Activated CD4-positive, alpha-beta T cell treated with anti-CD3 and anti-CD28 coated beads for 24 hours (primary cell): Measurements from ENCODE around the gene EIPR1.

Source experiments
- DNase-seq, 2 donors: peaks; one replicate each; pipeline ENCODE4 v3.0.0-alpha.2; 2020; ENCODE audit warnings: low read depth in 2 of 2

Gene EIPR1

GRCh38 chr2:3148716-3149115 is 228.9 kb downstream of the EIPR1 start:
- DNase-seq, result no peak

GRCh38 chr2:3147651-3148530 is 229.7 kb downstream of the EIPR1 start:
- DNase-seq, result no peak

DNA sequence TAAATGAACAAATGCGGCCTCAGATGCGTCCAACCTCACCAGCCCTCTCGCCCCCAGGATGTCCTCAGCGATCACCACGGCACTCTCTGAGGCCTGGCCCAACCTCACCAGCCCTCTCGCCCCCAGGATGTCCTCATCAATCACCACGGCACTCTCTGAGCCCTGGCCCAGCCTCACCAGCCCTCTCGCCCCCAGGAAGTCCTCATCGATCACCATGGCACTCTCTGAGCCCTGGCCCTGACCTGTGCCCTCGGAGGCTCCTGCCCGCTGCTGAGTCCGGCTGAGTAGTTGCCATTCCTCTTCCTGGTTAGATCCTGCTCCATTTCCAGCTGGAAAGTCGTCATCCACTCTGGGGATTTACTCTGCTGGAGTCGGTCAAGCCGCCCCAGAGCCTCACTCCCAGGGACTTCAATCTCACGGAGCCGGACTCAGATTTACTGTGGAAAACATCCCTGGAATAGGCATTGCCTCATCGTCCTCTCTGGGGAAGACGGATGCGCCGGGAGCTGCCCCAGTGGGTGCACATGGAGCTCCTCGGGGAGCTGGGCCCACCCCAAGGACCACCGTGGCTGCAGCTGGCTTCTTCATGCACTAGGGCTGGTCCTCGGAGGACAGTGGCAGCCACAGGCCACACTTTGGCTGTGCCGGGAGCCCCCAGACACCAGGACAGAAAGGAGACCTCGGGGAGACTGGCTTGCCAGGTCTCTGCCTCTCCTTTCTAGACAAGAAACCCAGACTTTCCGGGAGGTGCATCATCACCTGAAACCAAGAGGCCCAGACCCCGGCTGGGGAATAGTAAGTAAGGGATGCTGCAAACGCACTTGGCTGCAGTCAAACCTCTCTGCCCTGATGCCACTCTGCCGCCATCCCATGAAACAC is 230.6 kb downstream of the EIPR1 start:
- no peak for DNase-seq

GRCh38 chr2:3146175-3146574 is 231.4 kb downstream of the EIPR1 start:
- no peak for DNase-seq

DNA sequence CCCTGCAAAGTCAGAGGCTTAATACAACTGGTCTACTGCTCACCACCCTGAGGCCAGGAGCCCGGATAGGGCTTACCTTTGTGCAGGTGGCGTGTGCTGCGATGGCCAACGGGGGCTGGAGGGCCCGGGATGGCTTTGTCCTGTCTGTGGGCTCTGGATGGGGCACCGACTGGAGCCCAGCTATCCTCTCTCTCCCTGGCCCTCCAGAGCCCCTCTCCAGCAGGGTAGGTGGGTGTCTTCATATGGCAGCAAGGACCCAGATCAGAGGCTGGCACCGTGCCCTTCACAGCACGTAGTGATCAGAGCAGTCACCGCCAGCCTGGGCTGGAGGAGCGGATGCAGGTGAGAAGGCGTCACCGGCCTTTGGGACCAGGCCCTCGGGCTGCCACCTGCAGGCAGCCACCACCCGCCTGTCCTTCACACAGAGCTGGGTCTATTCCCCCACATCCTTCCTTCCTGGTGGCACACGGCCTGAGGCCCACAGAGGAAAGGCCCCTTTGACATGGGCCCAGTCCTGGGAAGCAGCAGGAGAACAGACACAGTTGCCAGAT is 232.1 kb downstream of the EIPR1 start:
- DNase-seq, result no peak

- no peak for DNase-seq
These were observed 232.8 kb downstream of the EIPR1 start for GRCh38 chr2:3144856-3145255.

DNA sequence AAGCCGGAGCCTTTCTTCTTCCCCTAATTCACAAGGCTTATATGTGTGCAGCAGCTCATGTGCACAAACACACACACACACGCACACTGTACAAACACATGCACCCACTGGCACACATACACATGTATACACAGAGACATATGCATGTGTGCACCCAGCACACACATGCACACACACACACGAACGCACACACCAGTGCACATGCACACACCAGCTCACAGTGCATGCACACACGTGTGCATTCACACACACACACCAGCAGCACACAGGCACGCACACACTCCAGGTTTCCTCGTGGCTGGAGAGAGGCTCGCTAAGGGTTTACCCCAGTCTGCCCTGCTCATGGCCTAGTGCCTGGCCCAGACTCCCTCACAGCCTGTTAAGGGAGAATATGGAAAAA is 234.0 kb downstream of the EIPR1 start:
- DNase-seq, result no peak

DNA sequence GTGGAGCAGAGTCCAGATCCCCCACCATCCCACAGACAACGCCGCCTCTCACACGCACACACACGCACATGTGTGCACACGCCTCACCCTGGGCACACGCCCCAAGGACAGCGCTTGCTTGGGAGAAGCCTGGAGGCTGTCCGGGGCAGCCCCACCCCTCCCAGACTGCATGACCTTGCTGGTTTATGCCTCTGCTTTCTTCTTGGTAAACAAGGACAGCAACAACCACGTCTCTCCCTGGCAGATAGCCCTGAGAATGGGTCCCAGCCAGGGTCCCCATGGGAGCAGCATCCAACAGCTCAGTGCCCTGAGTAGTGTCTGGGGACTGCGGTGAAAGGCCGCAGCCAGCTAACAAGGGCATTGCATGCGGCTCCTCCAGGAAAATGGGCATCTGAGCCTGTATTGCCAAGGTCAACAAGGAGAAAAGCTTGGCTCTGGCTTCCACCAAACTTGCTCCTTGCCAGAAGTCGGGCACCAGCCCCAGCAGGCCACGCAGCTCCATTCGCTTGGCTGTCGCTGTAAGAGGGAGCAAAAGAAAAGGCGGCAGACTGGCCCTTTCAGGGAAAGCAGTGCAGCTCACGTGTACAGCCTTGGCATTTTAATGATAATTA is 234.6 kb downstream of the EIPR1 start:
- DNase-seq, result no peak

DNA sequence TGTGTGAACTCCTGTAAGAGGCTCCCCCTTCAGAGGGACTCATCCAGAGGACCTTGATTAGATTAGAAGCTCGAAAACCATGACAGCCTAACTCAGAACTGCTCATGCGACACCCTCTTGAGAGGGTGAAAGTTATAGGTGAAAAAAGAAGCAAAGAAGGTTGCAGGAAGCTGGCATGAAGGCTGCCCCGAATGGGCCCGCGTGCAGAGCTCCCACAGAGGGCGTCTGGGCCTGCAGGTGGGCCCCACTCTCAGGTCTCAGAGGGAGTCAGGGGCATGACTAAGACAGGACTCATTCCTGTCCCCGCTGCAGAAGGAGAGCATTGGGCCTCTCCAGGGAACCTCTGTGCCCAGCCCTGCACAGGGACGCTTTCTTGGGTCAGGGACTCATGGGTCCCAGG is 235.4 kb downstream of the EIPR1 start:
- no peak for DNase-seq

DNA sequence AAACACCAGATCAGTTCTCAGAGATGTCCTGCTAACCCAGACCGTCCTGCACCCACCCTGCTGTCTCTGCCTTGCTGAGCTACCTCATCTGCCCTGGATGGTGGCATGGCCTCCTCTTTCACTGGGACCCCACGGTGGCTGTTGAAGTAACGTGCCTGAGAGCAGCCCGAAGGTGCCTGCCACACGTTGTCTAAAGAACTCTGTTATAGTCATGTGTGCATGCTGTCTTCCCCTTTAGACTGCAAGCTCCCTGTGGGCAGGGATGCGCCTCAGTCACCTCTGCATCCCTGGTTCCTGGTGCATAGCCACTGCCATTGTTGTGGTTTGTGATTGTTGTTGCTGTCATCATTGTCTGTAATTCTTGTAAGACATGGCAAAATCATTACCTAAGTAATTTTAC is 235.9 kb downstream of the EIPR1 start:
- no peak for DNase-seq

GRCh38 chr2:3139906-3140305 is 237.7 kb downstream of the EIPR1 start:
- no peak for DNase-seq
